GM21737 (cell line): ENCODE results near the gene MUC6.
"Not testable (repeated sequence)": the region's sequence is repeated elsewhere in the genome, so short reads cannot be mapped to it uniquely, and the experiment has no call there.

Experiments
- ATAC-seq: cut with Tn5 transposase; IDR thresholded peaks from one replicate; pipeline ENCODE4 v1.9.1; 2021; ENCODE audit warnings: mild to moderate bottlenecking, moderate library complexity; ENCODE audit not compliant: unreplicated experiment

MUC6 gene

DNA sequence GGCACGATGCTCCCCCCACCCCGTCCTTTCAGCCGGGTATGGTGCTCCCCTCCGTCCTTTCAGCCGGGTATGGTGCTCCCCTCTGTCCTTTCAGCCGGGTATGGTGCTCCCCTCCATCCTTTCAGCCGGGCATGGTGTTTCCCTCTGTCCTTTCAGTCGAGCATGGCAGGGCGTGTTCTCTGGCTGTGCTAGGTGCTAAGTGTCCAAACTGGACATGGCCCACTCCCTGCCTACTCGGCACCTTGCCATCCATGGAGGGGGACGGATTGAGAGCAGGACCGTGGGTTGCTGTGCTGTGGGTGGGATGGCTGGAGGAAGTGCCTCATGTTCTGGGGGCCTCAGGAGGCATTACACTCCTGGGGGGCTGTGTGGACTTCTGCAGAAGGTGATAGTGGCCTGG is 45.5 kb downstream of the MUC6 start:
- ATAC-seq = no peak

DNA sequence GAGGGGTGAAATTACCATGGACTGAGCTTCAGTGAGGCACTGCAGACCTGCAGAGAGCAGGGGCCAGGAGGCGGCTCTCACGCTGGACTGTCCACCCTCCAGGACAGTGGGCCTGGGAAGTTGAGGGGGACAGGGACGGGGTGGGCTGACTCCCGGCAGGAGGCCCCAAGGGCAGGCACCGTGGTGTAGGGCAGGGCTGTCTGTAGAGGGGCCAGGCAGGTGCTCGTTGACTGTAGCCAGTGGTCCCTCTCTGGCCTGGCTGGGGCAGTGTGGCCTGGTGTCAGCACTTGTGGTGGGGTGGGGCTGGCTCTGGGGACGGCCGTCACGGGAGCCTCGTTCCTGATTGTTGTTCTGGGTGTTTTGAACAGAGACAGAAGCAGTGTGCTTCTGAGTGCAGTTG is 46.4 kb downstream of the MUC6 start:
- no peak for ATAC-seq

DNA sequence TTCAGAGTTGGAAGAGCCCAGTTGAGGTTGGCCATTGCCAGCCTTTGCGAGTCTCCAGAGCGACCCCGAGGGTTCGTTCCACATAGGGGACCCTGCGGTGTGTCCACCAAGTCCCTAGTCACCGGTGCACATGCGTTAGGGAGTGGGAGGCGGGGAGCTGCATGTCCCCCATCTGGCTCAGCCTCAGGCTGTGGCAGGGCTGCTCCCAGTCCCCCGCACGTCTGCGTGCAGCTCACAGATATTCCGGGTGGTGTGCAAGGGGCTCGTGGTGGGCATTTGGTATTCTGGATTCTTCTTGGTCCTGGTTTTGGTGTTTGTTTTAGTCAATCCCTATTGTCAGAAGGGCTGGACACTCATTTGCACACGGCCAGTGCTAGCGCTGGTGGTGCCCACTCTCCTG is 48.8 kb downstream of the MUC6 start:
- ATAC-seq = no peak

DNA sequence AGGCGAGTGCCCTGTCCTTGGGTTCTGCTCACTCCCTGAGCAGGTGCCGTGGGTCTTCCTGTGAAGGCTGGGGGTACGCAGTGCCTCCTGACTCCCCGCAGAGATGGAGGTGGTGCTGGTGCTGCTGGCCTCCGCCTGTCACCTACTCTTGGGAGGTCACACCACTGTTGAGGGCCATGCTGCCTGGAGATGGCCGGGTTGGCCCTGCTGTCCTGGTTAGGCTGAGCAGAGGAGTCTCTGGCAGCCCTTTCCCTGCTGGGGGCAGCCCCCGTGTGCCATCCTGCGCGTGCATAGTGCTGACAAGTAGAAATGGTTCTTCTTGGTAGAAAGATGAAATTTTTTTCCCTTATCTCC is 49.6 kb downstream of the MUC6 start:
- ATAC-seq = no peak

DNA sequence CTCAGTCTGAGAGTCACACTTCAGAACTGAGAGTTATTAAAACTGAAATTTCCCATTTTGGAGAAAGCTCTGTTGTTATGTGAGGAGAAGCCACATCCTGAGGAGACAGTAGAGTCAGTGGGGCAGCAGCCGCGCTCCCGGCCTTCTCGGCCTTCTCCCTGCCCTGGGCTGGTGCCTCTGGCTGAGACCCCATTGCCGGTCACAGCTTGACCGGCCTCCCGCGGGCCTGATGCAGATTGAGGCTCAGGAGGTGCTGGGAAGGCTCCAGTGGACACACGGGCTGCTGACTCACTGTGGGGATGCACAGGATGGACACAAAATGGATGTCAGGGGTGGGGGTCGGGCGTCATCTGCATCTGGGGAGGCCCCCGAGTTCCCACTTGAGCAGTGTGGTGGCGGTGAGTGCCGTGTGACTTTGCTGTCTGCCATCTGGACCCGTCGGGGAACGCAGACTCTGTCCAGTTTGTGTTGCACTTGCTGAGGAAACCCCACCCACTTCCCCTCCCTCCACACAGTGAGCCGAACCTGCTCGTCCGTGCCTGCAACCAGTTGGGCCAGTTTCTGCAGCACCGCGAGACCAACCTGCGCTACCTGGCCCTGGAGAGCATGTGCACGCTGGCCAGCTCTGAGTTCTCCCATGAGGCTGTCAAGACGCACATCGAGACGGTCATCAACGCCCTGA is 50.1 kb downstream of the MUC6 start:
- no peak for ATAC-seq

DNA sequence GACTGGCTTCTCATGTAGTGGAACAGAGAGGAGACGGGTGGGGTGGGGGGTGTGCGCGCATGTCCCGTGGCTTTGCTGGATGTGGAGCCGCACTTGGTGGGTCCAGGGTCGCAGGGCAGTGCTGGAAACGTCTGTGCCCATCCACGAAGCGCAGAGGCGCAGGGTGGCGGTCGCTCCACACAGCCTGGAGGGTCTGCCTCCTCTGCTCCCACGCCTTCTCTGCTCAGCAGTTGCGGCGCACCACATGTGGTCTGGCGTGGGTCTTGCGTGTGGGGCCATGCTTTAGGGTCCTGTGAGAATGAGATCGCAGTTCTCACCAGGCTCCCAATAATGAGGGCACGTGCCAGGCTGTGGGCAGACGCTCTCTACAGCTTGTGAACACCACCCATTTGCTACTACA is 50.7 kb downstream of the MUC6 start:
- no peak for ATAC-seq

DNA sequence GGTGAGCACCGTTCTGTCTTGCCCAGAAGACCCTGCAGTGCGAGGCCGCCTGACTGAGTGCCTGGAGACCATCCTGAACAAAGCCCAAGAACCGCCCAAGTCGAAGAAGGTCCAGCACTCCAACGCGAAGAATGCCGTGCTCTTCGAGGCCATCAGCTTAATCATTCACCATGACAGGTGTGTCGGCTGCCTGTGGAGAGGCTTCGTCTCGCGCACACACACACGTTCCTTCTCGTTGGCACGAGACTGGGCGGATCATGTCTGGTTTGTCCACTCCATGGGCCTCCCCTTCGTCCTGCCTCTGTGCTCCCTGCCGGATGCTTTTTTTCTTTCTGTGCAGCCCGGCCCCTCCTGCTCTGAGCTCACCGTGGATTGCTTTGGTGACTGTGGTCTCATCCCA is 51.1 kb downstream of the MUC6 start:
- ATAC-seq = no peak

DNA sequence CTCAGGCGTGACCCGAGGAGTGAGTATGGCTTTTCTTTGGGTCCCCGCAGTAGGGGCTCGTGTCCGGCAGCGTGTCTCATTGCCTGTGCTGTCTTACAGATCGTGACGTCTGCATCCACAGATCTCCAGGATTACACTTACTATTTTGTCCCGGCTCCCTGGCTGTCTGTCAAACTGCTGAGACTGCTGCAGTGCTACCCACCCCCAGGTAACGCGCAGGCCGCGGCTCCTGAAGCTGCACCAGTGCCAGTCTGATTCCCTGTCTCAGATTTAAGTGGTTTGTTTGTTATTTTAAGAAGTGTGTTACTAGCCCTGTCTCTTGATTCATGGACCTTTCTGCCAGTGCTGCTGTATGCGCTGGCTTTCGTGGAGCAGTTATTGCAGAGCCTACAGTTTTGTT is 52.0 kb downstream of the MUC6 start:
- no peak for ATAC-seq

DNA sequence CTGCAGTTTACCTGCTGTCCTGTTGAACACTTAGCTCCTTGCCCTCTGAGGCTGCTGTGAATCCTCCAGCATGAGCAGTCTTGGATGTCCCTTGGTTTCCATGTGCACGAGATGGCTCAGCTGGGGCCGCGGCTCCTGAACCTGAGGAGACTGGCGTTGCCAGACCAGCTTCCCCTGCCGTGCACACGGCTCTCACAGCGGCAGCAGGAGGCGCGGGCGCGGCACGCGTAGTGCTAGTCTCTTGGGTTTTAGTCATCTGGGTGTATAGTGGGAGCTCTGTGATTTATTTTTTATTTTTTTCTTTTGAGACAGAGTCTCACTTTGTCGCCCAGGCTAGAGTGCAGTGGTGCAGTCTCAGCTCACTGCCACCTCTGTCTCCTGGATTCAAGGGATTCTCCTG is 54.8 kb downstream of the MUC6 start:
- no peak for ATAC-seq

DNA sequence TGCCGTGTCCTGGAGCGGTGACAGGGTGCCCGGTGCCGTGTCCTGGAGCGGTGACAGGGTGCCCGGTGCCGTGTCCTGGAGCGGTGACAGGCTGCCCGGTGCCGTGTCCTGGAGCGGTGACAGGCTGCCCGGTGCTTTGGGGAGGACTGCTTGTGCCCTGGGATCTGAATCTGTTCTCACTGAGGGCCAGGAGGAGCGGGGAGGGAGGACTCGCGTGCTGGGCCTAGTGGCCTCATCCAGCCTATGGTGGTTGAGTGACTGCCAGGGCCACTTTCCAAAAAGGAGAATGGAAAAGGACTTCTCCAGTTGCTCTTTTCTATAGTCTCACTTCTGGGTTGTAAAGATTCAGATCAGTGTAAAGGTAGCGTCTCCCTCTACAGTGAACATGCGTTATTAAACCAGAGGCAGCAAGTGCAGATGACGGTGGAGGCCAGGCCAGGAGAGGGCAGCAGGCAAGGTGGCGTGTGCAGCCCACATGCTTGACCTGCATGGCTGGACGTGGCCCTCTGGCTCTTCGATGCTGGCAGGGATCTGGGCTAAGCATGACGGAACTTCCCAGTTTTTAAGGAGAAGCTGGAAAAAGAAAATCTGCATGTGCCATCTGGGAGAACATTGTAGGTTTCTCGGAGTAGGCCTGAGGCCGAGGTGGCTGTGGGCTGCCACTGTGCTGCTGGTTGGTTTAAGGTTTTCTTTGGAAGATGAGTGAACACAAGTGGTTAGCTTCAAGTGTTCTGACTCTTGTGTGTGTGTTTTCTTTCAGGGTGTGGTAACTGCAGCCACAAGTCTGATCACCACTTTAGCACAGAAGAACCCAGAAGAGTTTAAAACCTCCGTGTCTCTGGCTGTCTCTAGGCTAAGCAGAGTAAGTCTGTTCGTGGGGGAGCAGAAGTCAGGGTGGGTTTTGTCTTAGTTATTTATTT is 55.8 kb downstream of the MUC6 start:
- ATAC-seq = no peak

DNA sequence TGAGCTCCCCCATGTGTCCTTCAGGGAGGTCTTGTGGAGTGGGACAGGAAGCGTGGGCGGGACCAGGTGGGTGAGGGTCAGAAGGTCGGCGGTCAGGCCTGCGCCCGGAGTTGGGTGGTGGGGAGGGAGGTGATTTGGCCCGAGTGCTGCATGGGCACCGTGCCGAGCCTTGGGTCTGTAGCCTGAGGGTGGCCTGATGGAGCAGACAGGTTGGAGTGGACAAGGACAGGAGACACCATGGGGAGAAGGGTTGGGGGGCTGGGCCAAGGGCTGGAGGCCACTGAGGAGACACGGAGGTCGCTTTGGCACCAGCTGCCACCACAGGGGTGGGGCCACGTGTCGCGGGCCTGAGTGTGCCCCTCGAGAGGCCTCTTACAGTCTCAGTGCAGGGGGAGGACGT is 57.7 kb downstream of the MUC6 start:
- ATAC-seq = no peak

DNA sequence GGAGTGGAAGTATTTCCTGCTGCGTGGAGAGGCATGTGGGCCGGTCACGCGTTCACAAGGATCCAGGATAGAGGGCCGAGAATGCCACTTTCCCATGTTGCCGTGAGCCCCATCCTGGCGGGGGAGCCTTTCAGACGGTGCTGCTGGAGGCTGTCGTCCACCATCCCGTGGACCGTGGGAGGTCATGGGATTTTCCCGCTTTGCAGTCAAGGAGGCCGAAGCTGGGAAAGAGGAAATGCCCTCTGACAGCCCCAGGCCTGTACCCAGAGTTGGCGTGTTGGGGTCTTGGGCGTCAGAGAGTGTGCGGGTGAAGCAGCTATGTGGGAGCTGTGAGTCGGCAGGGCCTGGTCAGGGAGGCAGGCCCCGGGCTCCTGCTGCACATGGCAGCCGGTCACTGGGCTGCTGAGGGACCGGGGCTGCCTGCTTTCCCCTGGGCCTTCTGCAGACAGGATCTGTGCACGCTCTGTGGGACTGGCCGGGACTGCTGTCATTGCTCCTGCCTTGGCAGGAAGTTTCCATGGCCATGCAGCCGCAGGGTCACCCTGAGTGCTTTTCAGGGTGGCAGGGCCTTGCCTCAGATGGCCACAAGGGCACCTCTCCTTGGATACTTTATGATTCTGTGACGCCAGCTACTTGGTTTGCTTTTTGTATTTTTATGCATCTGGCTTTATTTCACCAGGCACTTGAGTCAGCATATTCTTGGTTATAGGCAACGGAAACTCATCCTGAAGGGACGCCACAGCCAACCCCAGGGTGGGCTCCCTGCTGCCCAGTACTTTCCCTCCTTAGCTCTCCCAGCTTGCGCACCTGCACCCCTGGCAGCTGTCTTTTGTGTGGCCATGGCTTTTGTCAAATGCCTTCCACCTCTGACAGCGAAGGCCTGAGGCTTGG is 58.4 kb downstream of the MUC6 start:
- no peak for ATAC-seq

DNA sequence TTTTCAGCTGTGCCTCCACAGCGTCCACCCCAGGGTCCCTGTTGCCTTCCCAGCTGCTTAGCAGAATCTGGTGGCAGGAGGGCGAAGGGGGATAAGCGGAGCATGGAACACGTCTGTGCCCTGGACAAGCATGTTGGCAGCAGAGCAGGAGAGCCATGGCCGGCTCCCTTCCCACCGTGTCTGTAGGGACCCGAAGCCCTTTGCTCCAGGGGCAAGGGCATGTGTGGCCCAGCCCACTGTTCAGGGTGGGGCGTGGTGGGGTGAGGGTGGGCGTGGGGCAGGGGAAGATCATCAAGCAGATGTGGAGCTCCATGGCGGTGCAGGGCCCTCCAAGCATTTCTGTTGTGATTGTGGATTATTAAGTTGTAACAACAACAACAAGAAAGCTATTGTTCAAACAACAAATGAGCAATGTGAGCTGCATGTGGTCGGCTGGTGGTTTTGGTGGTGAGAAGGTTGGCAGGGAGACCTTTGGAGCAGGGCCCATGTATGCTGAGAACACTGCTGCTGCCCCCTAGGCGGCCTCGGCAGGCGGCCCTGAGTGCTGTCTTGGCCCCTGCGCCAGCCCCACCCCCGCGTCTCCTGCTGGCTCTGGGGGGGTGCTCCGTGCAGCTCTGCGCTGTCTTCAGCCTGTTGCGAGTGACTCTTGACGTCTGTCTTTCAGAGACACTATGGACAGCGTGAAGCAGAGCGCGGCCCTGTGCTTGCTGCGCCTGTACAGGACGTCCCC is 59.9 kb downstream of the MUC6 start:
- ATAC-seq = no peak

DNA sequence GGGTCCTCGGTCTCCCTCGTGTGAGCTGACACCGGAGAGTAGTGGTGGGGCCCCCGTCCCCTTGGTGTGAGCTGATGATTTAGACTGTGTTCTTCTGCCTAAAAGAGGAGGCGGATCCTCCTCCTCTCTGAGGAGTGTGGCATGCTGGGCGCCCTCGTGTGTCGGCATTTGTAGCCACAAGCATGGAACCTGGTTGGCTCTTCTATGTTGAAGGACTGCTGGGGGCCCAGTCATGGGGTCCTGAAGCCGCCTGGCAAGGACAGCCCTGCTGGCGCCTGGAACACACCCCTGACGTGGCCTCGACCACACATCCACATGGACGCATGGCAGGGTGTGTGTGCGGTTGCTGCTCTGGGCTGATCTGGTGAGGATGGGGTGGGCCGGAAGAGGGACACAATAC is 60.7 kb downstream of the MUC6 start:
- no peak for ATAC-seq

DNA sequence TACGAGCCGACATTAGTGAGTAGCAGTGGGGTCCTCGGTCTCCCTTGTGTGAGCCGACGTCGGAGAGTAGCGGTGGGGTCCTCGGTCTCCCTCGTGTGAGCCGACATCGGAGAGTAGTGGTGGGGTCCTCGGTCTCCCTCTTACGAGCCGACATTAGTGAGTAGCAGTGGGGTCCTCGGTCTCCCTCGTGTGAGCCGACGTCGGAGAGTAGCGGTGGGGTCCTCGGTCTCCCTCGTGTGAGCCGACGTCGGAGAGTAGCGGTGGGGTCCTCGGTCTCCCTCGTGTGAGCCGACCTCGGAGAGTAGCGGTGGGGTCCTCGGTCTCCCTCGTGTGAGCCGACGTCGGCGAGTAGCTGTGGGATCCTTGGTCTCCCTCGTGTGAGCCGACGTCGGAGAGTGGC is 61.1 kb downstream of the MUC6 start:
- ATAC-seq = not testable (repeated sequence)

DNA sequence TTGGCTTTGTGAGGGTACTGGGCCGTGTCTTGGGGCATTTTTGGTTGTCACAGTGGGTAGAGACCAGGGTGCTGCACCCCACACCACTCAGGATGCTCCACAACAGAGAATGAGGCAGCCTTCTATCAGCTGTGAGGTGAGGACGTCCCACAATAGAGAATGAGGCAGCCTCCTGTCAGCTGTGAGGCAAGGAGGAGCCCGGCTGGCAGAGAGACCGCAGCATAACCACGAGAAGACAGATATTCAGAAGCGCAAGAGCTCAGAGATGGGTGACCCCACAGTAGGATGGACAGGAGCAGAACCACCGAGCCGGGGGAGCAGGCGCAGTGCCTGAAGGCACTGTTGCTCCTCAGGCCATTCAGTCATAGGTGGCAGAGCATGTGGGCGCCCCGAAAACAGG is 63.3 kb downstream of the MUC6 start:
- no peak for ATAC-seq

DNA sequence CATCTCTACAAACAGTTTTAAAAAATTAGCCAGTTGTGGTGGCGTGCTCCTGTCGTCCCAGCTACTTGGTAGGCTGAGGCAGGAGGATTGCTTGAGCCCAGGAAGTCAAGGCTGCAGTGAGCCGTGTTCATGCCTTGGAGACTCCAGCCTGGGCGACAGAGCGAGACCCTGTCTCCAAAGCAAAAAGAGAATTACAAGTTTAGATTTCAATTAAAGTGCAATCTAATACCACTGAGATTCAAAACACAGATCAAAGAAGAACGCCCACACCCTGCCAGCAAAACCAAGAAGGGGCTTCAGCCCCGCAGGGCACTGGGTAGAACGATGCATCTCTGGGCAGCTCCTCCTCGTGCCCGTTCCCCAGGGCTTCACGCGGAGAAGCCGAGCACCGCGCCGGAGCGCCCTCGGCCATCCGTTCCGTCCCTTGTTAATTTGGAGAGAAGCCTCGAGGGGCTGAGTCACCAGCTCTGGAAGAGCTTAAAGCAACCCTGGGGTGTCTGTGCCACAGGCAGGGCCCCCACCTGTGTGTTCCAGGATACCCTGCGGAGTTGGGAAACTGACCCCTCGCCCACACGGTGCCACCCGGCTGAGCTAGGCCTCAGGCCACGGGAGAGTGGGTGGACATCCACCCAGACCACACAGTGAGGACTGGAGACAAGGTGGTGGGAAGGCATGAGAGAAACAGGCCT is 63.9 kb downstream of the MUC6 start:
- no peak for ATAC-seq

DNA sequence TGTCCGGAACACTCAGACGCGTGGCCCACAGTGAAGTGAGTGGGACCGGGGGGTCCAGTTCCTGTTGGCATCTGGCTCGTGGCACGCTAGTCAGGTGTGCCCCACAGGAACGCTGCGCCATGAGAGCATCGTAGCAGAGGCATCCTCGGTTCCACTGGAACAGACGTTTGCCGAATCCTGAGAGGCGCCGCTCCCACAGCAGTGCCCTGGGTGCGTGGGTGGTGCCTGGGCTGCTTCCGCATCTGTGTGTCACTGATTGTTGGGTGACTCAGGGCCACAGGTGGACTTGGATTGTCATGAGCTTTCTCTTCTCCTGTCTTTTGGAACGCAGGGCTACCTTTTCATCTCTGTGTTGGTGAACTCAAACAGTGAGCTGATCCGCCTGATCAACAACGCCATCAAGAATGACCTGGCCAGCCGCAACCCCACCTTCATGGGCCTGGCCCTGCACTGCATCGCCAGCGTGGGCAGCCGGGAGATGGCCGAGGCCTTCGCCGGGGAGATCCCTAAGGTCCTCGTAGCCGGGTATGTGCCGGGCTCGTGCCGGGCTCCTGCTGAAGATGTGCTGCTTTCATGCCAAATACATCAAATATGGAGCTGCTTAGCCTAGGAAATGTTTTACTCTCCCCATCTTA is 64.7 kb downstream of the MUC6 start:
- no peak for ATAC-seq

DNA sequence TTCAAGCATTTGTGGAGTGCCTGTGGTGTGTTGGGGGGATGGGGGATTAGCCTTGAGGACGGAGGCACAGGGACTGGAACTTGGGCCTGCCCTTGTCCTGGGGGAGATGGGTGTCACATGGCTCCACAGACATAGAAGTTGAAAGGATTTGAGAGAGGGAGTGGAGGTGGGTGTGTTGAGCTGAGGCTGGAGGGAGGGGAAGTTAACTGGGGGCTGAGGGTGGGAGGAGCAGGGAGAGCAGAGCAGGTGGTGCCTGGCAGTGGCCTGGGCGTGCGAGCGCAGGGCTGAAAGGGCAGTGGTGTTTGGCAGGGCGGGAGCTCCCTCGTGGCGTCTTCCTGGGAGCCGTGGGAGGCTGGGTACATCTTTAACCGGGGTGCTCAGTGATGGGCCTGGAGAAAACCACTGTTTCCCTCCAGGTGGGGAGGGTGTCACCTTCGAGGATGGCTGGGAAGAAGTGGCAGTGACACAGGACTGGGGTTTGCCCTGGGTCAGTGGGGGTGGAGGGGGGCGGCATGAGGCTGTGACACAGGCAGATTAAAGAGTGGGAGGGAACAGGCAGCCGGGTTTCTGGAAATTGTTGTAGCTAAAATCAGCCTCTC is 65.3 kb downstream of the MUC6 start:
- no peak for ATAC-seq
